Measurements from ENCODE around the gene IDI1. TPM values are rescaled to one million over a fixed set of nuclear protein-coding genes. Genes with fewer than 3 reads are reported as not detected.

IDI1 gene
- total and polyA plus RNA-seq, 2 of the 13 experiments (the other 11 are each of a cell fraction or from before 2014, with no cell fraction given) = 44.4 to 145 TPM

GRCh38 chr10:1049425-1049958 is 573 bp upstream of the IDI1 start (continued):
- TF ChIP-seq FOSL1 (CRISPR knock-in tag; IDR thresholded peaks at IDR 0.05; ENCODE audit: borderline replicate concordance) = no peak
- TF ChIP-seq SCMH1 (CRISPR knock-in tag; IDR thresholded peaks at IDR 0.05; ENCODE audit: borderline replicate concordance) = no peak
- TF ChIP-seq HDAC1 (CRISPR knock-in tag; IDR thresholded peaks at IDR 0.05) = no peak; the same call in 1 of the 2 replicates
- no peak for TF ChIP-seq ZNF3 (CRISPR knock-in tag; IDR thresholded peaks at IDR 0.05)
- TF ChIP-seq ZNF451 (CRISPR knock-in tag; IDR thresholded peaks at IDR 0.05) = no peak
- TF ChIP-seq ZBTB25 (CRISPR knock-in tag; IDR thresholded peaks at IDR 0.05) = no peak
- TF ChIP-seq ZBTB10 (CRISPR knock-in tag; IDR thresholded peaks at IDR 0.05; ENCODE audit: borderline replicate concordance) = no peak
- no peak for TF ChIP-seq ZNF746 (CRISPR knock-in tag; IDR thresholded peaks at IDR 0.05)
- no peak for TF ChIP-seq MXD4 (CRISPR knock-in tag; IDR thresholded peaks at IDR 0.05)
- TF ChIP-seq PITX1 (CRISPR knock-in tag; IDR thresholded peaks at IDR 0.05) = no peak
- TF ChIP-seq SOX13 (IDR thresholded peaks at IDR 0.05) = no peak
- TF ChIP-seq SOX13 (CRISPR knock-in tag; conservative IDR thresholded peaks at IDR 0.05 in 1 of 2, IDR thresholded peaks at IDR 0.05 in 1 of 2) = no peak
- TF ChIP-seq KLF16 (CRISPR knock-in tag; IDR thresholded peaks at IDR 0.05) = no peak
- no peak for TF ChIP-seq IRX3 (CRISPR knock-in tag; IDR thresholded peaks at IDR 0.05; ENCODE audit: borderline replicate concordance, low read depth)
- TF ChIP-seq ZHX2 (IDR thresholded peaks at IDR 0.05; ENCODE audit: low read depth) = no peak
- no peak for TF ChIP-seq ZHX2 (CRISPR knock-in tag; IDR thresholded peaks at IDR 0.05; ENCODE audit: borderline replicate concordance)
- TF ChIP-seq MED8 (CRISPR knock-in tag; IDR thresholded peaks at IDR 0.05; ENCODE audit: insufficient replicate concordance) = peak; percentile 5
- TF ChIP-seq ZNF446 (CRISPR knock-in tag; IDR thresholded peaks at IDR 0.05) = no peak
- TF ChIP-seq BHLHE40 (IDR thresholded peaks at IDR 0.05; ENCODE audit: low read length) = no peak; the same call in 1 of the 2 replicates
- TF ChIP-seq THAP11 (CRISPR knock-in tag; IDR thresholded peaks at IDR 0.05) = no peak
